Dermis microvascular lymphatic vessel endothelial cell (primary cell): ENCODE data around the gene FBXO46. TPM values are rescaled to one million over a fixed set of nuclear protein-coding genes. Genes with fewer than 3 reads are reported as not detected.
"Not testable (repeated sequence)": the region's sequence is repeated elsewhere in the genome, so short reads cannot be mapped to it uniquely, and the experiment has no call there.

Source experiments
- DNase-seq, 2 donors: peaks; one replicate each; pipeline versions ENCODE4 v3.0.0 to v3.0.0-alpha.2; 2010; ENCODE audit warnings: low read depth in 2 of 2
- total RNA-seq: library from RNA; depleted of rRNA; stranded (reverse); fragments of >200 nt; gene quantifications from 2 replicates; pipeline ENCODE4 v1.2.1, GENCODE V29; 2014

The FBXO46 gene
- total RNA-seq, 1 donor from 2014 or later = 3.2 TPM

GRCh38 chr19:45687599-45687998 lies 43.1 kb downstream of the FBXO46 start:
- DNase-seq = no peak

- DNase-seq = not testable (repeated sequence)
Observed at GRCh38 chr19:45685045-45685444, 45.7 kb downstream of the FBXO46 start.

- DNase-seq = no peak
Observed at GRCh38 chr19:45682908-45683307, 47.8 kb downstream of the FBXO46 start.

GRCh38 chr19:45682117-45682516 lies 48.6 kb downstream of the FBXO46 start:
- DNase-seq = no peak

- peak; percentile 56 to 87 for DNase-seq
Observed at GRCh38 chr19:45681391-45682015, 49.2 kb downstream of the FBXO46 start.

GRCh38 chr19:45677351-45678230 lies 53.1 kb downstream of the FBXO46 start:
- DNase-seq = peak; percentile 65 to 86

GRCh38 chr19:45676851-45677263 lies 53.8 kb downstream of the FBXO46 start:
- no peak for DNase-seq

GRCh38 chr19:45674946-45675345 lies 55.8 kb downstream of the FBXO46 start:
- no peak for DNase-seq

- peak; percentile 32 to 72 for DNase-seq
Observed at GRCh38 chr19:45670670-45671453, 59.8 kb downstream of the FBXO46 start.

- no peak for DNase-seq
Observed at GRCh38 chr19:45668342-45668871, 62.3 kb downstream of the FBXO46 start.

GRCh38 chr19:45667620-45668341 lies 62.9 kb downstream of the FBXO46 start, which contains the start of gene GIPR:
TSS of gene GIPR (plus strand) at chr19:45668221. CDS start at chr19:45669521, 1,300 bp downstream.
- DNase-seq = no peak

- no peak for DNase-seq
Observed at GRCh38 chr19:45664575-45664974, 66.1 kb downstream of the FBXO46 start.

GRCh38 chr19:45663800-45664199 lies 66.9 kb downstream of the FBXO46 start:
- no peak for DNase-seq

- DNase-seq = no peak
Observed at GRCh38 chr19:45660636-45661035, 70.1 kb downstream of the FBXO46 start.

Other genes starting within 250 kb of the FBXO46 start
- 5.9 and 8.1 TPM in 2 replicates for gene RTN2, start 233.8 kb downstream of the FBXO46 start, total RNA-seq
- gene PPM1N, start 232.5 kb downstream of the FBXO46 start, total RNA-seq = 0.25 and 1.0 TPM in 2 replicates
- gene VASP, start 223.4 kb downstream of the FBXO46 start, total RNA-seq = 51.1 and 71.5 TPM in 2 replicates
- 4.1 and 5.6 TPM in 2 replicates for gene OPA3, start 146.1 kb downstream of the FBXO46 start, total RNA-seq
- 1.0 and 1.5 TPM in 2 replicates for gene GPR4, start 128.7 kb downstream of the FBXO46 start, total RNA-seq
- gene EML2, start 91.5 kb downstream of the FBXO46 start, total RNA-seq = 11.1 and 15.7 TPM in 2 replicates
- gene GIPR, start 62.7 kb downstream of the FBXO46 start, total RNA-seq = 0.13 TPM in 1 of 2 replicates, not detected in the other
- 222 and 396 TPM in 2 replicates for gene SNRPD2, start 38.9 kb downstream of the FBXO46 start, total RNA-seq
- 8.3 and 11.7 TPM in 2 replicates for gene QPCTL, start 38.2 kb downstream of the FBXO46 start, total RNA-seq
- not detected in 2 replicates for gene MEIOSIN, start 2.5 kb upstream of the FBXO46 start, total RNA-seq
- 4.0 and 5.4 TPM in 2 replicates for gene SIX5, start 38.4 kb upstream of the FBXO46 start, total RNA-seq
- gene DMPK, start 51.6 kb upstream of the FBXO46 start, total RNA-seq = 5.0 and 8.0 TPM in 2 replicates
- gene DMWD, start 61.9 kb upstream of the FBXO46 start, total RNA-seq = 15.8 and 22.3 TPM in 2 replicates
- gene RSPH6A, start 84.4 kb upstream of the FBXO46 start, total RNA-seq = under 0.01 TPM in 2 replicates
- gene SYMPK, start 132.3 kb upstream of the FBXO46 start, total RNA-seq = 22.1 and 35.3 TPM in 2 replicates
- 0.13 TPM in 1 of 2 replicates, not detected in the other for gene FOXA3, start 133.4 kb upstream of the FBXO46 start, total RNA-seq
- gene IRF2BP1, start 155.2 kb upstream of the FBXO46 start, total RNA-seq = 14.9 and 24.5 TPM in 2 replicates
- 0.64 and 1.8 TPM in 2 replicates for gene MYPOP, start 171.7 kb upstream of the FBXO46 start, total RNA-seq
- gene NANOS2, start 183.9 kb upstream of the FBXO46 start, total RNA-seq = not detected in 2 replicates
- 5.1 and 7.8 TPM in 2 replicates for gene NOVA2, start 243.0 kb upstream of the FBXO46 start, total RNA-seq